Measurements from ENCODE around the gene STMN3.

STMN3 gene

GRCh38 chr20:63701051-63701328 lies 47.8 kb upstream of the STMN3 start (continued):
- TF ChIP-seq ZNF280C (tag by site-specific recombination; IDR thresholded peaks at IDR 0.05), result no peak
- no peak for TF ChIP-seq ZFP69B (tag by site-specific recombination; IDR thresholded peaks at IDR 0.05)
- TF ChIP-seq ZNF433 (tag by site-specific recombination; IDR thresholded peaks at IDR 0.05; ENCODE audit: low read depth), result no peak
- TF ChIP-seq INSM2 (tag by site-specific recombination; IDR thresholded peaks at IDR 0.05), result no peak
- no peak for TF ChIP-seq ZNF221 (tag by site-specific recombination; IDR thresholded peaks at IDR 0.05; ENCODE audit: borderline replicate concordance)
- TF ChIP-seq ZBTB26 (tag by site-specific recombination; optimal IDR thresholded peaks at IDR 0.05), result no peak
- TF ChIP-seq PATZ1 (tag by site-specific recombination; IDR thresholded peaks at IDR 0.05), result no peak

GRCh38 chr20:63700199-63701050 lies 47.2 kb upstream of the STMN3 start:
- ChIA-PET CTCF (no interaction called here), POLR2A (no interaction called here)
- H3K4me1 ChIP-seq (ENCODE audit: control insufficient read depth, insufficient read depth, low read length), result no peaks in the 10 kb centered on the region
- no peak overlapping the region for H3K27ac ChIP-seq (ENCODE audit: extremely low read depth, low read depth, low read length)
- H3K36me3 ChIP-seq (ENCODE audit: control insufficient read depth in 2 of 2, insufficient read depth in 1 of 2, low read length in 2 of 2), result peaks cover 0 to 39% of the 10 kb centered on the region in 2 experiments; a peak in 1 of 3 replicates
- no peak overlapping the region for H3K4me3 ChIP-seq (ENCODE audit: low read depth, low read length)
- no peaks in the 10 kb centered on the region for H3K9me3 ChIP-seq (ENCODE audit: control insufficient read depth, insufficient read depth, low read depth, low read length)
- TF ChIP-seq BCL11B (tag by site-specific recombination; IDR thresholded peaks at IDR 0.05; ENCODE audit: low read depth), result no peak
- TF ChIP-seq ZNF768 (tag by site-specific recombination; IDR thresholded peaks at IDR 0.05), result no peak
- TF ChIP-seq ZNF24 (tag by site-specific recombination; IDR thresholded peaks at IDR 0.05), result no peak
- no peak for TF ChIP-seq ZNF341 (tag by site-specific recombination; IDR thresholded peaks at IDR 0.05; ENCODE audit: low read depth)
- no peak for TF ChIP-seq ZNF626 (tag by site-specific recombination; IDR thresholded peaks at IDR 0.05)
- TF ChIP-seq ZNF138 (tag by site-specific recombination; IDR thresholded peaks at IDR 0.05; ENCODE audit: borderline replicate concordance), result no peak
- TF ChIP-seq KLF9 (tag by site-specific recombination; IDR thresholded peaks at IDR 0.05; ENCODE audit: low read depth), result no peak
- no peak for TF ChIP-seq FEZF1 (tag by site-specific recombination; IDR thresholded peaks at IDR 0.05)
- no peak for TF ChIP-seq ZFP3 (tag by site-specific recombination; IDR thresholded peaks at IDR 0.05; ENCODE audit: low read depth)
- TF ChIP-seq GLI4 (tag by site-specific recombination; IDR thresholded peaks at IDR 0.05), result no peak
- TF ChIP-seq ZIC2 (tag by site-specific recombination; IDR thresholded peaks at IDR 0.05), result peak; percentile 22; the same call in 1 of the 2 replicates
- TF ChIP-seq GLIS1 (tag by site-specific recombination; IDR thresholded peaks at IDR 0.05), result peak; percentile 96
- no peak for TF ChIP-seq ZNF514 (tag by site-specific recombination; IDR thresholded peaks at IDR 0.05)
- TF ChIP-seq ZNF600 (tag by site-specific recombination; IDR thresholded peaks at IDR 0.05), result 0 out of 2 replicates have a peak, but pooled peaks have one; percentile 23
- TF ChIP-seq ZSCAN4 (tag by site-specific recombination; IDR thresholded peaks at IDR 0.05), result no peak
- TF ChIP-seq ZNF280D (tag by site-specific recombination; IDR thresholded peaks at IDR 0.05), result no peak
- no peak for TF ChIP-seq ZBTB7A (tag by site-specific recombination; IDR thresholded peaks at IDR 0.05; ENCODE audit: low read depth)
- TF ChIP-seq TCF7L2 (IDR thresholded peaks at IDR 0.05; ENCODE audit: borderline replicate concordance, low read depth, low read length), result no peak

Measured in HEK293 (cell line).